ENCODE data around the gene TFDP1.

- TF ChIP-seq CTCF (IDR thresholded peaks at IDR 0.05) (no peak), POLR2A (IDR thresholded peaks at IDR 0.05) (no peak)
These were observed 17.9 kb downstream of the TFDP1 start for GRCh38 chr13:113602291-113602988.
